WTC11 (cell line): ENCODE data around the gene CPNE7.

ENCODE experiments used
- ATF2 ChIP-seq: sonication (generic); formaldehyde crosslinking; IDR thresholded peaks from 2 replicates; pipeline ENCODE4 v1.8.1; 2022; ENCODE audit warnings: low read depth, missing genetic modification reagents, borderline replicate concordance
- ATF6 ChIP-seq: sonication (generic); formaldehyde crosslinking; IDR thresholded peaks from 2 replicates; pipeline ENCODE4 v1.8.1; 2023; ENCODE audit warnings: mild to moderate bottlenecking, missing genetic modification reagents
- CTCF ChIP-seq: fragments of 200-600 bp; IDR thresholded peaks from 2 replicates; pipeline ENCODE4 v1.8.0; 2022; ENCODE audit warnings: antibody characterized with exemption
- NR1H2 ChIP-seq: sonication (generic); formaldehyde crosslinking; IDR thresholded peaks from 2 replicates; pipeline ENCODE4 v1.9.0; 2021; ENCODE audit warnings: mild to moderate bottlenecking, moderate library complexity, missing genetic modification reagents
- PRDM15 ChIP-seq: sonication (generic); formaldehyde crosslinking; IDR thresholded peaks from 2 replicates; pipeline ENCODE4 v1.8.0; 2022; ENCODE audit warnings: missing genetic modification reagents
- TEAD1 ChIP-seq: sonication (generic); formaldehyde crosslinking; IDR thresholded peaks from 2 replicates; pipeline ENCODE4 v1.8.0; 2022; ENCODE audit warnings: mild to moderate bottlenecking, missing genetic modification reagents
- ZBTB21 ChIP-seq: sonication (generic); formaldehyde crosslinking; IDR thresholded peaks from 2 replicates; pipeline ENCODE4 v1.8.1; 2023; ENCODE audit warnings: mild to moderate bottlenecking, missing genetic modification reagents, borderline replicate concordance
- ZNF232 ChIP-seq: sonication (generic); formaldehyde crosslinking; IDR thresholded peaks from 2 replicates; pipeline ENCODE4 v1.8.0; 2022; ENCODE audit warnings: mild to moderate bottlenecking, missing genetic modification reagents

GRCh38 chr16:89610108-89610453, 34.5 kb downstream of the CPNE7 start:
- TF ChIP-seq NR1H2 = no peak
- no peak for TF ChIP-seq TEAD1 (CRISPR knock-in tag)
- no peak for TF ChIP-seq CTCF
- no peak for TF ChIP-seq ZBTB21 (CRISPR knock-in tag)
- no peak for TF ChIP-seq ATF2 (CRISPR knock-in tag)
- TF ChIP-seq ATF6 (CRISPR knock-in tag) = no peak
- TF ChIP-seq ZNF232 = no peak
- no peak for TF ChIP-seq PRDM15 (CRISPR knock-in tag)
